NB4 (cell line): ENCODE results near the gene MGAT4B.

Source experiments
- DNase-seq: peaks from one replicate; pipeline ENCODE4 v3.0.0; 2010; ENCODE audit warnings: low read depth
- H3K4me3 ChIP-seq: one replicate; pipeline ENCODE4 v1.5.1; 2011; ENCODE audit warnings: mild to moderate bottlenecking, low read depth, low read length, moderate library complexity
- MYC ChIP-seq: IDR thresholded peaks from 2 replicates; pipeline ENCODE4 v1.6.1; 2011; ENCODE audit warnings: low read depth, low read length
- POLR2A ChIP-seq: IDR thresholded peaks from 2 replicates; pipeline ENCODE4 v1.6.1; 2011; ENCODE audit warnings: mild to moderate bottlenecking; ENCODE audit not compliant: insufficient read length; ENCODE audit errors: extremely low read depth
- TF ChIP-seq, protein P1 (sequence below): IDR thresholded peaks from 2 replicates; pipeline ENCODE4 v1.6.1; 2011; ENCODE audit warnings: low read depth, low read length
- TF ChIP-seq, protein P2 (sequence below): IDR thresholded peaks from one replicate; pipeline ENCODE4 v1.5.1; 2012; ENCODE audit warnings: low read depth, low read length

Gene MGAT4B

DNA sequence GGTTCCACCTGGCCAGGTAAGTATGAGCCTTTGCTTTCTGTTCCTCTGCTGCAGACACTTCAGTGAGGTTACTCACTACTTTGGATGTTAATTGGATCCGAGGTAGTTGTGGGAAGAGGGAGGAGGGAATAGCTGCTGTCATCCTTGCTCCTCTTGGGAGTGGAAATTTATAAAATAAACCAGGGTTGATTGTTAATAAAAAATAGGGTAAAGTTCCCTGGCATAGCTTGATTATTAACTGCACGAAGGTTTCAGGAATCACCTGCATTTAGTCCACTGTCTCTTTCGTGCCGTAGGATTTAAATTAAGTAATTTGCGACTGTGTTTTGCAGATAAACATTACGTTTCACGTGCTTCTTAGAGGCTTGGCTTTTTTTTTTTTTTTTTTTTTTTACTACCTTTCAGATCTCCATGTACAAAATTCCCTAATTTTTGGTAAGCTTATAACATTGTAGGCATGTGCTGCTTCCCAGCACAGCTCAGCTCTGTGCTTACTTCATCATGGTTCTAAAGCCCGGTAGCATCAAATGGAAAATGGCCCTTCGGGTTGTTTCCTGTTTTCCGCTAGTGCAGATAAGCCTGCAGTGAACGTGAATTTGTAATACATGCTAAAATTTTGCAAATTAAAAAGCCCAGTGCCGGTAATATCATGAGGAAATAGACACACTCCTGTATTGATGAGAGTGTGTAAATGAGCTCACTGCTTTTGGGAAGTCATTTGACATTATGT is 39.8 kb downstream of the MGAT4B start:
- TF ChIP-seq, protein P1, sequence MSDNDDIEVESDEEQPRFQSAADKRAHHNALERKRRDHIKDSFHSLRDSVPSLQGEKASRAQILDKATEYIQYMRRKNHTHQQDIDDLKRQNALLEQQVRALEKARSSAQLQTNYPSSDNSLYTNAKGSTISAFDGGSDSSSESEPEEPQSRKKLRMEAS, result no peak
- no peak for TF ChIP-seq POLR2A
- TF ChIP-seq, protein P2, sequence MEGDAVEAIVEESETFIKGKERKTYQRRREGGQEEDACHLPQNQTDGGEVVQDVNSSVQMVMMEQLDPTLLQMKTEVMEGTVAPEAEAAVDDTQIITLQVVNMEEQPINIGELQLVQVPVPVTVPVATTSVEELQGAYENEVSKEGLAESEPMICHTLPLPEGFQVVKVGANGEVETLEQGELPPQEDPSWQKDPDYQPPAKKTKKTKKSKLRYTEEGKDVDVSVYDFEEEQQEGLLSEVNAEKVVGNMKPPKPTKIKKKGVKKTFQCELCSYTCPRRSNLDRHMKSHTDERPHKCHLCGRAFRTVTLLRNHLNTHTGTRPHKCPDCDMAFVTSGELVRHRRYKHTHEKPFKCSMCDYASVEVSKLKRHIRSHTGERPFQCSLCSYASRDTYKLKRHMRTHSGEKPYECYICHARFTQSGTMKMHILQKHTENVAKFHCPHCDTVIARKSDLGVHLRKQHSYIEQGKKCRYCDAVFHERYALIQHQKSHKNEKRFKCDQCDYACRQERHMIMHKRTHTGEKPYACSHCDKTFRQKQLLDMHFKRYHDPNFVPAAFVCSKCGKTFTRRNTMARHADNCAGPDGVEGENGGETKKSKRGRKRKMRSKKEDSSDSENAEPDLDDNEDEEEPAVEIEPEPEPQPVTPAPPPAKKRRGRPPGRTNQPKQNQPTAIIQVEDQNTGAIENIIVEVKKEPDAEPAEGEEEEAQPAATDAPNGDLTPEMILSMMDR, result no peak
- TF ChIP-seq MYC, result no peak
- no peak overlapping the region for H3K4me3 ChIP-seq
- no peak for DNase-seq

DNA sequence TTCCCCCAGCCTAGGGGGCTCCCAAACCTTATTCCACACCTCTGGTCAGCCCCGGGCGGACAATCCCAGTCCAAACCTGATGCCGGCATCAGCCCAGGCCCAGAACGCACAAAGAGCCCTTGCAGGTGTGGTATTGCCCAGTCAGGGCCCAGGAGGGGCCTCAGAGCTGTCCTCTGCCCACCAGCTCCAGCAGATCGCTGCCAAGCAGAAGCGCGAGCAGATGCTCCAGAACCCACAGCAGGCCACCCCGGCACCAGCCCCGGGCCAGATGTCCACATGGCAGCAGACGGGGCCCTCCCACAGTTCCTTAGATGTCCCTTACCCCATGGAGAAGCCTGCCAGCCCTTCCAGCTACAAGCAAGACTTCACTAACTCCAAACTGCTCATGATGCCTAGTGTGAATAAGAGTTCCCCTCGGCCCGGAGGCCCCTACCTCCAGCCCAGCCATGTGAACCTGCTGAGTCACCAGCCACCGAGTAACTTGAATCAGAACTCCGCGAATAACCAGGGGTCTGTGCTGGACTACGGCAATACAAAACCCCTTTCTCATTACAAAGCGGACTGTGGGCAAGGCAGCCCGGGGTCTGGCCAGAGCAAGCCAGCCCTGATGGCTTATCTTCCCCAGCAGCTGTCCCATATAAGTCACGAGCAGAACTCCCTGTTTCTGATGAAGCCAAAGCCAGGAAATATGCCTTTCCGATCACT is 40.5 kb downstream of the MGAT4B start:
- no peak overlapping the region for H3K4me3 ChIP-seq
- peak; percentile 75 for DNase-seq
- no peak for TF ChIP-seq POLR2A
- TF ChIP-seq, protein P1, result no peak

DNA sequence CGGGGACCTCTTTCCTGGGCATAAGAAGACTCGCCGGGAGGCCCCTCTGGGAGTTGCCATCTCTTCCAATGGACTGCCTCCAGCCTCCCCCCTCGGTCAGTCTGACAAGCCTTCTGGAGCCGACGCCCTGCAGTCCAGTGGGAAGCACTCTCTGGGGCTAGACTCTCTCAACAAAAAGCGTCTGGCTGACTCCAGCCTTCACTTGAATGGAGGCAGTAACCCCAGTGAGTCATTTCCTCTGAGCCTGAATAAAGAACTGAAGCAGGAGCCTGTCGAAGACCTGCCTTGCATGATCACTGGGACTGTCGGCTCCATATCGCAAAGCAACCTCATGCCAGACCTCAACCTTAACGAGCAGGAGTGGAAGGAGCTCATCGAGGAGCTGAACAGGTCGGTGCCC is 41.3 kb downstream of the MGAT4B start:
- TF ChIP-seq POLR2A (no peak), MYC (peak; percentile 48; the same call in 1 of the 2 replicates)
- TF ChIP-seq, protein P1, result peak; percentile 74
- TF ChIP-seq, protein P2, result no peak
- DNase-seq, result peak; percentile 87
- no peak overlapping the region for H3K4me3 ChIP-seq

DNA sequence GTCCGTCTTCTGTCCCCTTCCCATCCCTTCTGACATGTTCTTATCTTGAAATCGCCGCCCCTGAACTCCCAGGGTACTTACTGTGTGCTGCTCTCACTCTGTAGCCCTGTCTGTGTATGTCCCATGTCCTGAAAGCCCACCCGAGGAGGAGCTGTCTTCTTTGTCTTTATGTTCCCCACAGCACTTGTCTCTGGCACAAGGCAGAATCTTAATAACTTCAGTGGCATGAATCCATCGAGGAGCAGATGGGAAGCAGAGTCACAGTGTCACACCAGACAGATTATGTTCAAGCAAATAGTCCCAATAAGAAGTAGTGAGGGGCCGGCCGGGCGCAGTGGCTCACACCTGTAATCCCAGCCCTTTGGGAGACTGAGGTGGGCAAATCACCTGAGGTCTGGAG is 42.6 kb downstream of the MGAT4B start:
- DNase-seq, result no peak
- TF ChIP-seq MYC, result no peak
- no peak for TF ChIP-seq POLR2A
- TF ChIP-seq, protein P1, result no peak
- no peak overlapping the region for H3K4me3 ChIP-seq

DNA sequence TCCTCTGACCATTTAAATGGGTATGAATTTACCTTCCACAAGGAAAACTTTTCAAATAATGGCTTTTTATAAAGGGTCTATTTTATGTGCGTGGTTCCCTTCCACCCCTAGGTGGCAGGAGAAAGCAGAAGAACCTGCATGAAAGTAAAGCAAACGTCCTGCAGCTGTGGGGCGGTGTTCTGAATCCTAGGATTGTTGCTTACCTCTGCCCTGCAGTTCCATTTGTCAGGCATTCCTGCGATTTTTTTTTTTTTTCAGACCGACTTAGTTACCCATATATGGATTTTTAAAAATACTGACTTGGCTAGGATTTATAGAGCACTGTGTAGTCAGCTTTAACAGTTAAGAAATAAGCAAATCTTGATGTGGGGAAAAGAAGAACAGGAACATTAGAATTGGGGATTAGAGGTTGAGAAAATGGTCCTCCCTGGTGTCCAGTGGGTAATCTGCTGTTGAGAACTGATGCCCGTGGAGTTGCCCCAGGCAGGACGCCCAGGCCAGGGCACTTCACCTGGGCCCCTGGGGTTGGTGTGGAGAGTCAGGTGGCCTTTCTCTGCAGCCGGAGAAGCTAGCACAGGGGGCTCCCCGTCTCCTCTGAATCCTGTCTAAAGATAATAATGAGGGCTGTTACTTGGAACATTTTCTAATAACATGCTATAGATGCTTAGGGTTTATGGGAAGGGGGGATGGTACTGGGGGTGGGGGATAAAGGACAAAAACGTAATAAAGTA is 43.3 kb downstream of the MGAT4B start:
- peak; percentile 77 for DNase-seq
- TF ChIP-seq, protein P1, result no peak
- TF ChIP-seq MYC, result no peak
- TF ChIP-seq POLR2A, result no peak
- TF ChIP-seq, protein P2, result peak; percentile 68
- no peak overlapping the region for H3K4me3 ChIP-seq

DNA sequence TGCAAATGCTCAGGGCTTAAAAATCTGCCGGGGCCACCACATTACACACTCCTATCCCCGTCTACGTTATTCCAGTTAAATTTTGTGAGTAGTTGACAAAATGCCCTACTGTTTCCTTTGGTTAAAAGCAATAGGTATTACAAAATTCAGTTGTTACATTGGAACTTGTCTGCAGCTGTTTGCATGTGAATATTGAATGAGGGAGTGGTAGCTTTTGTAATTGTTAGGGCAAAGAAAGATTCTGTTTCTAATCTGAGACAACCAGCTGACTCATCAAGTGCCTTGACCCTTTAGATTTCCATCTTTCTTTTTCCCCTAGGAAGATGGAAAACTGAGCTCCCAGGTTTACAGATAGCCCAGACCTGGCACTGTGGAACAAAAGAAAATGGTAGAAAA is 43.9 kb downstream of the MGAT4B start:
- TF ChIP-seq MYC (no peak), POLR2A (no peak)
- TF ChIP-seq, protein P1, result no peak
- TF ChIP-seq, protein P2, result no peak
- DNase-seq, result no peak
- H3K4me3 ChIP-seq, result no peak overlapping the region
